GM19328 (cell line): ENCODE results near the gene STARD7.
"Not testable (repeated sequence)": the region's sequence is repeated elsewhere in the genome, so short reads cannot be mapped to it uniquely, and the experiment has no call there.

Source experiments
- ATAC-seq: cut with Tn5 transposase; IDR thresholded peaks from one replicate; pipeline ENCODE4 v1.9.1; 2021; ENCODE audit warnings: mild to moderate bottlenecking, moderate library complexity; ENCODE audit not compliant: unreplicated experiment

Gene STARD7

DNA sequence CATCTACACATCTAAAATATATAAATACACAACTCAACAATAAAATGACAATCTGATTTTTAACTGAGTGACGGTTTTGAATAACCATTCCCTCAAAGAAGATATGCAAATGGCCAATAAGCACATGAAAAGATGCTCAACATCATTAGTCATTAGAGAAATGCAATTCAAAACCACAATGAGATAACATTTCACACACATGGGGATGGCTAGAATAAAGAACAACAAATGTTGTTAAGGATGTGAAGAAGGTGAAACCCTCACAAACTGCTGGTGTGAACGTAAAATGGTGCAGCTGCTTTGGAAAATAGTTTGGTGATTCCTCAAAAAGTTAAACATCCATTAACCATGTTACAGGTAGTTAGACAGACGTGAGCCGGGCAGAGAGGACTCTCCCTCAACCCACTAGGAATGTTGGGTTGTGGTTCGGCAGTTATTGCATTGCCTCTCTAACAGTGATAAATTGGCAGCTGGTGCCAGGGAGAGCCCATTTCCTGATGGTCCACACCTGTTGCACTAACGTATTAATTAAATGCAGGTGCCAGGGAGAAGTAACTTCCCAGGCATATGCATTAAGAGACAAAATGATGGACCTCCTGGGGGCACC is 41.1 kb downstream of the STARD7 start:
- ATAC-seq, result no peak

DNA sequence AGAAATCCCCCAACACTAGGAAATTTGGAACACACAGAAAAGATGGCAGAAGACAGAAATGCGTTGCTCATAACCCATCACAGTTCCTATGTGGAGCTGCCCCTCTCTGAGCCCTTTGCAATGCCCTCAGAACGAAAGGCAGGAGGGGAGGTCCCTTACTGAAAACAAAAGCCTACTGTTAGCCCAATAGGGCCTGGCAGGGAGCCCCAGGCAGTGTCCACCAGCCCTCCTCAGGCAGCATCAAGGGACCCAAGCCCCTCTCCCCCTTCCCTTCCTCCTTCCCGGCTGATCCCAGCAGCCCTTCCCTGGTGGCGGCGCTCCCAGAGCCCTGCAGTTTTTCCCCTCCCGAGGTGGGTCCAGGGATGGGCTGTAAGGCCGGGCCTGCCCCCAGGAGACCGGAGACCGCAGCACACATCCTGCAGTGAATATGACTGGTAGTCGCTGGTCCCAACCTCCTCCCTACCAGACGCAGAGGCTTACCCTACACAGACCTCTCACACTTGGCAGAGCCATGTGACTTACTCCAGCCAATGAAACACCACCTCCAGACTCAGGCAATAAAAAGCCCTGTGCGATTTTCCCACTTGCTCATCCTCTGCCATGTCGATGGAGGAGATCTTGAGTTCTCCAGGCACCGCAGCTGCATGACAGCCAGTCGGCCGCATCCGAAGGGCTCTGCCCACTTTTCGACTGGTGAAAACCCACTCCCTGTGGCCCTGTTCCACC is 44.0 kb downstream of the STARD7 start:
- ATAC-seq, result peak; percentile 57

DNA sequence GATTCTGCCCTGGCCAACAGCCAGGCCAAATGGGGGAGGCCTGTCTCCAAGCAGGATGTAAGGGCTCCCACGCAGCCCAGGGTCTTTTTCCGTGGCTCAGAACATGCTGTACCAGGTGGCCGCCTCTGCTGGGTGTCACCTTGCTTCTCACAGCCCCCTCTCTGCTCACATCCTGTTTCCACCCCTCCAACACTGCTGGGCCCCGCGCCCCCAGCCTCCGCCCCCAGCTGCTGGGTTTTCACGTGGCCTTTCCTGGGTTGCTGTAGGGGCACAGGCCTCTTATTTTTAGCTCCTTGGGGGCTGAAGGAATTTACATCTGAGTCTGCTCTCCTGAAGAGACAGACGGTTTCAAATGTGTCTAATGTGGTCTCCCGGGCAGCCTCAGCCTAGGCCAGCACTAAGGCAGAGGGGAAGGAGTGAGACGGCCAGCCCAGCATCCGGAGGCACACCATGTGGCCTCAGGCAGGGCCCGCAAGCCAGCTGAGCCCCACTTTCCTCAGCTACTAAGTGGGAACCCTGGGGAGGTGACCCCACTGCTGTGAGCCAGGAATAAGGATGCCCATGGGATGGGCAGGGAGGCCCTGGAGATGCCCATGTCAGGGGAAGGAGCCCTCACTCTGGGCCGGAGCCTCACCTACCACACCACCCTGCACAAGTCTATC is 44.7 kb downstream of the STARD7 start:
- peak; percentile 56 for ATAC-seq

DNA sequence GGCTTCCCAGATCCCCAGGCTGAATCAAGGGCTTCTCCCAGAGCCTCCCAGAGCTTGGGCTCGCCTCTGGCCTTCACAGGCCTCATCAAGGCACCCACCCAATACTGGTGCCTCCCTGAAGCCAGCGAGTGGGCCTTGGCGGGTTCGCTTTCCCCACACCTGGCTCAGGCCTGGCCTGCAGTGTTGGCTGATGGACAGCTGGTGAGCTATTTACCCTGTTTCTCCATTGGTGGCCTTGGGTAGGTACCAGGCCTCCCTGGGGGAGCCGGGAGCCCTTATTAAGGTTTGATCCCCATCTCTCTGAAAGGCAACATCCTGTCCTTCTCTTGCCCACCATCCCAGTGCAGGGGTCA is 45.2 kb downstream of the STARD7 start:
- no peak for ATAC-seq

DNA sequence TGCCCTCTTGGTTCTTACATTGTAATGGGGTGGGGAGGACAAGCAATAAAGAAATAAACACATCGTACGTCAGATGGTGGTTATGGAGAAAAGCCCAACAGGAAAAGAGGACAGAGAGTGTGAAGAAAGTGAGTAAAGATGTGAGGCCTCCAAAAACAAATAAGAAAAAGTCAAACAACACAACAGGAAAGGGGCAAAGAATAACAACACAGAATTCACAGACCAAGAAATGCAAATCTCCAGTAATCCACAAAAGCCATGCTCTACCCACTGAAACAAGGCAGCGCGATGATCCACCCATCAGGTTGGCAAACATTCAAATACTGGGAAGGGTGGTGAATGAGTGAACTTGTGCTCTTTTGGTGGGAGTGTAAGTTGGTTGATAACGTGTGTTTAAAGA is 46.7 kb downstream of the STARD7 start:
- no peak for ATAC-seq

DNA sequence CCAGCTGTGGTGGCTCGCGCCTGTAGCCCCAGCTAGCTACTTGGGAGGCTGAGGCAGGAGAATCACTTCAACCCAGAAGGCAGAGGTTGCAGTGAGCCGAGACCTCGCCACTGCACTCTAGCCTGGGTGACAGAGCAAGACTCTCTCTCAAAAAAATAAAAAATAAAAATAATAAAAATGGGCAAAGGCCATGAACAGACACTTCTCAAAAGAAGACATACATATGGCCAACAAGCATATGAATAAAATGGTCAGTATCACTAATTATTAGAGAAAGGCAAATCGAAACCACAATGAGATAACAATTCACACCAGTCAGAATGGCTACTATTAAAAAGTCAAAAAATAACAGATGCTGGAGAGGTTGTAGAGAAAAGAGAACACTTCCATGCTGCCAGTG is 48.3 kb downstream of the STARD7 start:
- ATAC-seq, result not testable (repeated sequence)

DNA sequence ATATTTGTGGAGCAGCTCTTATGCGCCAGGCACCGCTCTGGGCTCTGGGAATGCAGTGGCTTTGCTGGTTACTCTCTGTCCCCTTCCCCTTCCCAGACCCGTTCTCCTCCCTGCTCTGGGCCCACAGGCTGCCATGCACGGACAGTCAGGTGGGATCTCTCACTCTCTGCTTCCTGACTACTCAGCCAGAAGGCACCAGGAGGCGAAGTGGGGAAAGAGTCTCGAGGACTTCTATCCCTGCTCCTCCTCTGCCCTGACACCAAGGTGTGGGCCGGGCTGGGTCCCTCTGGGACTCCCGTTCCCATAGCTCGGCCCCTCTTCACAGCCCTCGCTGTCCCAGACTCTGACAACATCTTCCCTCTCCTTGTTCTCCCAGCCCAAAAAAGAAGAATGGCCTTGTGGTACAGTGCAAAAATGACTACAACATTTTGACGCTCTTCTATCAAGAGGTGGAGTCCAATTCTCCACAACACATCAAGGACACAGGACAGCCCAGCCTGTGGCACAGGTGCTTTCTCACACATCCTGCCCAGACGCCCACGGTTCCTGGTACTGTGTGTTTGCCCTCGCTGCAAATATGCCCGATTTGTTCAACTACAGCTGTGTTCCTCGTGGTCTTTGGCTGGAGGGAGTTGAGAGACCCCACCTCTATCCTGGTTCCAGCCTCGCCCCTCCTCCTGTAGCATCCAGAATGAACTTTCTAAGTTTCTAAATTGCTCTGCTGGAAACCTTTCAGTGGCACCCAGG is 49.4 kb downstream of the STARD7 start:
- no peak for ATAC-seq

DNA sequence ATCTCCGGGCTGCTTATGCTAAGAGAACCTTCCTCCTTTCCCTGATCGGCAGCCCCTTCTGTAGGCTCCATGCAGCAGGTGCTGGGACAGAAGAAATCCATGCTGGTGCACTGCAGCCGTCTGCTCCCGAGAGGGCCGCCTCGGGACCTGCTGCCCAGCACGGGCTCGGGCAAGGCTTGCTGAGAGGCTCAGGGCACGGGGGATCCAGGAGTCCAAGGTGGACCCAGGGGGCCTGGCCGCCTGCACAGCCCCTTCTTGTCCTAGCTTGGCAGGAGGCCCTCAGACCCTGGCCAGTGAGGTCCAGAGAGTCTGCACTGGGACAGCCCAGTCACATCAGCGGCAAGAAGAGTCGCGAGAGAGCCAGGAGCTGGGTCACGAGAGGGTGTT is 50.1 kb downstream of the STARD7 start:
- no peak for ATAC-seq

DNA sequence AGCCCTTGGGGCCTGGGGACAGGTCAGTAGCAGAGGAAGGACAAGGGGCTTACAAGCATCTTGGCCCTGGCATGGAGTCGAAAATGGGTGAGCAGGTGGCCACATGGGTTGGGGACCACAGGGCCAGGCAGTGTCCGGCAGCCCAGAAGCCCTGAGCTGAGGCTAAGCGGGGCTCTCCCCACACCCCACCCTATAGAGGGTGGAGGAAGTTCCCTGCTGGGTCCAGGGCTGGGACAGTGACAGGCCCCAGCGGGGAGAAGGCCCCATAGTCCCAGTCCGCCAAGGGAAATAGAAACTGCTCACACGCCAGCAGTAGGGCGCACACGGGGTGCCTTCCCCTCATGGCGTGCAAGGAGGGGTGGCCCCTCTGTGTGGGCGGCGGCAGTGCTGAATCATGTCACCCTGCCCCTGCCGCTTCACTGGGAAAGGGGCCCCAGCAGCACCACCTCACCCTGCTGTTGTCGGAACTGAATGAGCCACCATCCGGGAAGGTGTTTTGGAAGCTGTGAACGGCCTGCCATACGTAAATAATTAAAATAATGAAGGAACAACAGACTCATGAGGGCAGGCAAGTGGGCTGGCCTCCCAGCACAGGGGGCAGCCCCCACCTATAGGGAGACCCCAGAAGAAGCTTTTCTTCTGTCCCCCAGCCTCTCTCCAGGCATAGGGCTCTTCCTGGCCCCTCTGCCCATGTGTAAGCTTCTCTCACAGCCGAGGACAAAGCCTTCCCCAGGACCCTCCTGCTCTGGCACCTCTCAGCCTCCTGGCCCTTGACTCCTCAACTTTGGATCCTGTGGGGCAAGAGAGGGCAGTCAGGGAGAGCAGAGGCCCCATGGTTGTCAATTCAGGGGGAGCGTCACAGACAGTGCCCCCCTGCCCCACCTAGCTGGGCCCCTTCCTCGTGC is 50.7 kb downstream of the STARD7 start:
- peak; percentile 43 for ATAC-seq

DNA sequence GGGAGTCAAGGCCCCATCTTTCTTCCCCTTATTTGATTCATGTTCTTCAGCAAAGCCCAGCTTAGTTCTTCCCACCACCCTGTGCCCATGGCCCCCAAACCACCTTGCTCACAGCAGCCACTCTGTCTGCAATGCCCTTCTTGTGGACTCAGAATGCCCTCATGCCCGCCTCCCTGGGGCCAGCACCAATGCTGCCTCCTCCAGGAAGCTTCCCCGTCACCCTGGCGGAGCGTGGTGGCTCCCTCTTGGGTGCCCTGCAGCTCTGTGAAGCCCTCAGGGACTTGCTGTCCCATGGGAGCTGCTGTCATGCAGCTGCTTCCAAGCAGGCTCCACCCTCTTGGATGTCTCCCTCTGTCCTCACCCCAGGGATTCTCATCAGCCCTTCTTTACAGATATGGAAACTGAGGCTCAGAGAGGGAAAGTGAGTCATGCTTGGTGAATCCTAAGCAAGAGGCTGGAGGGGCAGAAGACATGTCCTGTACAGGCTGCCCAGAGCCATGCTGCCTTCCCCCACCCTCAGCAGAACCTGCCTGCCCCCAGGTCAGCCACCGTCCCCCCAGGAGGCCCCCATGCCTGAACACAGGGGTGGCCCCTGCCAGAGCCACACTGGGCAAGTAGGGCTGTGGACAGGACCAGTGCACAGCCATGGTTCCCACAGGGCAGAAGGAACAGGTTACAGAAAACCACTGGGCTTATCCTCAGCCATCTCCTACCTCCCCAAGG is 51.5 kb downstream of the STARD7 start:
- ATAC-seq, result peak; percentile 33

DNA sequence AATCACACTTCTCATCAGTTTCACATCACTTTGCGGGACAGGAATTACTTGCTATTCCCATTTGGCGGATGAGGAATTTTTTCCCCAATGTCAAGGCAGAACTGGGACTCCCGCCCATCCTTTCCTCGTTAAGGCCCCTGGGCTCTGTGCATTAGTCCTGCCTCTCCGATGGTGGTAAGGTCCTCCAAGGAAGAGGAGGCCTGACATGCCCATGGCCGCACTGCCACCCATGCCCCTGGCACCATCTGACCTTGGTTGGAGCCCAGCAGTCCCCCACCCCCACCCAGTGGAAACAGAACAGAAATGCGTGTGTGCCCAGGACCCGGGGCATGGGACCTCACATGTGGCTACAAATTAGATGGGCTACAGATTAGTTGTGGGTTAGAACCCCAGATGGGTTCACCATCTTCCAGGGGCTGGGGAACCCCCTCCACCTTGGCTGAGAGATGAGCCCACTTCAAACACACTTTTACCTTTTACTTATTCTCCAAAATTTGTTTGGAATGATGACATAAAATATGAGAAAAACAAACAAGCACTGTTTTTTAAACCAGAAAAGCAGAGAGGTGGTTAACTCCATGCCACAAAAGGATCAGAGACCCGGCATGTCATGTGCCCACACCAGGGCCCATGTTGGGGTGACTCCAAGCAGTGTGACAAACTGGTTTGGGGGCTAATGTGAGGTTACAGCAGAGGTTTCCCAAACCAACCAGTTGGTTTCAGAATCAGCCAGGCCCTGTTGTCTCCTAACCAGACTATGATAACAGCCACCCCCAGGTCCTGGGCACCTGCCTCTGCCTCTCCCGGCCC is 52.4 kb downstream of the STARD7 start:
- no peak for ATAC-seq

DNA sequence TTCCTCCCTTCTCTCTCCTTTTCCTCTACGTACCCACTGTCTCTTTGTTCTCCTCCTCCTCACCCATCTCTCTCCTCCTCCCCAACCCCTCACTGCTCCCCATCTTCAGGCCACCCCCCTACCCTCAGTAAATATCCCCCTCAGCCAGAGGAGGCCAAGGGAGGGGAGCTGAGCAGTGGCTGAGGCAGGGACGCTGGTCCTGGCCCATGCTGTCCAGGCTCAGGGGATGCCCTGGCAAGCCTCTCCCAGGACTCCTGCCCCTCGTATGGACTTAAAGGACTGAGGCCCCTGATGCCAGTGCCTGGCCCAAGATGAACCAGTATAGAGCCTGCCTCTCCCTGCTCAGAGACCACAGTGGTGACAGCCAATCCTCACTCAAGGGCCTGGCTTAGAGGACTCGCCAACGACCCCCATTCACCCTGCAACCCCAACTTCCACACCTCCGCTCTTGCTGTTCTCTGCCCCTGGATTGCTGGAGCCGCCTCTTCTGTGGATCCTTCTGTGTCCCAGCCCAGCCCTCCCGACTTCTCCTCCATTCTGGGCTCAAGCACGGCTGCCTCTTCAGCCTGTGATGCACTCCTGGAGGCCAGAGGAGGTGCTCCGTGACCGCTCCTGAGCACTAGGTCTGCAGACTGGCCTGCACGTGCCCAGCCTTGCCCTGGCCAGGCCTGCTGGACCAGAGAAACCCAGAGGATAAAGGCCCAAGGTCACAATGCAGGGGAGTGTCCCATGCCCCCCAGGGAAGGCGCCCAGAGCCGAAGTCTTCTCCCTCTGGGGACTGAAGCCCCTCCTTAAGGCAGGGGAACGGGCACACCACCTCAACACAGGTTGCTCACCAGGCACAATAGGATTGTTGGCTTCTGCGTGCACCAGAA is 53.9 kb downstream of the STARD7 start:
- no peak for ATAC-seq

DNA sequence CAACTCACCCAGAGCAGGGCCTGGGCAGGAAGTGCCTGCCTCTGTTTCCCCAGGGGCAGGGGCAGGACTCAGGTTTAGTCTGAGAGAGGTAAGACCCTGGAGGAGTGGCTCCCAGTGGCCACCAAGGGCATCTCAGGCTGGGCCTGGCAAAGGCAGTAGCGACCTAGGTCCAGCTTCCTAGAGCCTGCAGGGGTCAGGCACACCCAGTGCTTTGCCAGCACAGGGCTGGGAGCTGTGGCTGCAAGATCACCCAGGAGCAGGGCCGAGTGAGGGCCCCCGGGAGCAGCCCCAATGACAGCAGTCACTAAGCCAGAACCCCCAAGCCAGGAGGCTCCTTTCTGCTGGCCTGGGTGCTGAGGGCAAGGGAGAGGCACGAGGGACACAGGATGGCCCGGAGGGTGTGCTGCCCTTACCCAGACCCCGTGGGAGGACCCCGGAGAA is 54.6 kb downstream of the STARD7 start:
- ATAC-seq, result no peak

DNA sequence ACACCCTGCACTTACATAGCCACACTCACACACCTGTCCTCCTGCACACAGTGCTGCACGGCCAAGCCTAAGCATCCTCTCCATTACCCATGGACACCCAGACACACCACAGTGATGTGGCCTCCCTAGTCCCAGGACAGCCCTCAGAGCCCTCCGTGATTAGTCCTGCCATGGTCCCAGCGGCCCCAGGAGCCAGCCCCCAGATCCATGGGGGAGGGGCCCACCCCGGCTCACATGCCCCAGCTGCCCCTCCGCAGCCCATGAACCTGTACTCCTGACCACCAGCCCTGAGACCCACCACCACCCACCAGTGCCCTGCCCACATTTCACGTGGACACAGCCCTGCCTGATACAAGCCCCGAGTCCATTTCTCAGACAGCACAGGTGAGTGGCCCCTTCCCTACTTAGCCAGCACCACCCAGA is 55.3 kb downstream of the STARD7 start:
- ATAC-seq, result no peak

DNA sequence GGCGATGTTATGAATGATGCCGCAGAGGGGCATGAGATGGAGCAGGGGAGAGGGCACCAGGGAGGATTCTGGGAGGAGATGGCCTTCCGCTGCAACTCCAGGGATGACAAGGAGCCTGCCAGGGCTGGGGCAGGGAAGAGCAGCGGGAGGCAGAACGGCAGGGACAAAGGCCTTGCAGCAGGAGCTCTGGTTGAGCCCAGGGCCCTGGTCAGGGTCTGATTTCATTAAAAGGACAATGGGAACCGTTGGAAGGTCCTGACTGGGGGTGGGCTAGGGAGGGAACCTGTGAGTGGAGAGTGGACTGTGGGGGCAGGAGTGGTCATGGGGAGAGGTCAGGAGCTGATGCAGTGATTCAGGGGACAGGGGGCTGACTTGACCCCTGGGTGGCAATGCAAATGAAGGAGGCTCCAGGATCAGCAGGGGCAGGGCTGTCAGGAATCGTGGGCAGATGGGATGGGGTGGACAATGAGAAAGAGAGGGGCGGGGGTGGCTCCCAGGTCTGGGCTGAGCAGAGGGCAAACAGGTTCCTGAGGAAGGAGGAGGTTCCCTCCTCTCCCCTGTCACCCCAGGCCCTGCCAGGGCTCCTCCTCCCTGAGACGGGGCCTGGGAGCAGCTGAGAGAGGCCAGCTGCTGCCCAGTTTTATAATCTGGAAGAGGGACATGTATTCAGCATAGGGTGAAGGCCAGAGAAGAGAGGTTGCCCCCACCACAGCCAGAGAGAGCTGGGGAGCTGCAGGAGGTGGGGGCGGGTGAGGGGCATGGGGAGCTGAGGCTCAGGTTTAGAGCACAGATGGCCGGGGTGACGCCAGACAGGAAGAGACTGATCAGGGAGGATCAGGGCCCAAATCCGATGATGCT is 56.1 kb downstream of the STARD7 start:
- ATAC-seq, result no peak

DNA sequence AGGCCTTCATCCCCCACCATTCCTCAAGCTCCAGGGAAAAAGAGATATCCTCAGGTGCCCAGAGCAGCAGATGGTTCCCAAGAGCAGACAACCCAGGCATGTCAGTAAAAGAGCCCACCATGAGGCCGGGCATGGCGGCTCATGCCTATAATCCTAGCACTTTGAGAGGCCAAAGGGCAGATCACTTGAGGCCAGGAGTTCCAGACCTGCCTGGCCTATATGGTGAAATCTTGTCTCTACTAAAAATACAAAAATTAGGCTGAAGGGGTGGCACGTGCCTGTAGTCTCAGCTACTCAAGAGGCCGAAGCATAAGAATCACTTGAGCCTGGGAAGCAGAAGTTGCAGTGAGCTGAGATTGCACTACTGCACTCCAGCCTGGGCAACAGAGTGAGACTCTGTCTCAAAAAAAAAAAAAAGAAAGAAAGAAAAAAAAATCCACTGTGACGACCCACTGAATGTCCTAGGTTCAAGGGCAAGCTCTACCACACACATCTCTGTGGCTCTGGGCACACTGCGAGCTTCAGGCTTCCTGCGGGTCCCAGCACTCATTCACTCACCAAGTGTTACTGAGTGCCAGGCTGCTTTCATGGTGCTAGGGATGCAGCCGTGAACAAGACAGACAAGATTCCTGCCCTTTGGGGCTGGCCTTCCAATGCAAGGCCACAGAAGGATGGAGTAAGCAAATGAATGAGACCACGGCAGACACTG is 56.9 kb downstream of the STARD7 start:
- ATAC-seq, result no peak
